HUES64 (cell line): ENCODE measurements around the gene MAGEB2.

ENCODE experiments used
- H3K27ac ChIP-seq: 2 replicates; pipeline ENCODE4 v1.7.0; 2013; ENCODE audit warnings: low read depth, low read length, inconsistent platforms
- H3K27me3 ChIP-seq: 2 replicates; pipeline ENCODE4 v1.6.1; 2013; ENCODE audit warnings: mild to moderate bottlenecking, low read length; ENCODE audit not compliant: insufficient read depth
- H3K36me3 ChIP-seq: 2 replicates; pipeline ENCODE4 v1.6.1; 2013; ENCODE audit warnings: mild to moderate bottlenecking, low read length; ENCODE audit not compliant: insufficient read depth
- H3K4me1 ChIP-seq: 2 replicates; pipeline ENCODE4 v1.6.1; 2013; ENCODE audit warnings: mild to moderate bottlenecking, low read length, moderate library complexity; ENCODE audit not compliant: insufficient read depth
- H3K4me3 ChIP-seq: 2 replicates; pipeline ENCODE4 v1.5.1; 2013; ENCODE audit warnings: mild to moderate bottlenecking, low read length, moderate library complexity
- H3K9ac ChIP-seq: 2 replicates; pipeline ENCODE4 v1.6.1; 2013; ENCODE audit warnings: mild to moderate bottlenecking, low read depth, low read length
- H3K9me3 ChIP-seq: 2 replicates; pipeline ENCODE4 v1.6.1; 2013; ENCODE audit warnings: low read depth, low read length; ENCODE audit not compliant: insufficient read depth
- WGBS: fragments of 150-250, 120-280 bp; methylation state at CpG from one replicate; pipeline ENCODE4 v1.1.7; 2013; ENCODE audit warnings: missing lambda C conversion rate; 5-methylcytosine and 5-hydroxymethylcytosine counted together

Gene MAGEB2

GRCh38 chrX:30224536-30224935 is 9.2 kb downstream of the MAGEB2 start:
- H3K9me3 ChIP-seq, result no peaks in the 10 kb centered on the region
- H3K9ac ChIP-seq, result no peak overlapping the region
- no peak overlapping the region for H3K27ac ChIP-seq
- H3K4me1 ChIP-seq, result peaks cover 15% of the 10 kb centered on the region
- no peak overlapping the region for H3K4me3 ChIP-seq
- H3K36me3 ChIP-seq, result no peaks in the 10 kb centered on the region
- H3K27me3 ChIP-seq, result no peaks in the 10 kb centered on the region
- 90% methylated on average over 2 of the region's 2 CpGs for WGBS

- 12% methylated on average over 1 of the region's 1 CpG for WGBS
- H3K9ac ChIP-seq, result no peak overlapping the region
- no peaks in the 10 kb centered on the region for H3K27me3 ChIP-seq
These were observed 13.2 kb downstream of the MAGEB2 start for GRCh38 chrX:30228526-30228925.

GRCh38 chrX:30230395-30230794 is 15.0 kb downstream of the MAGEB2 start, which contains the start of gene MAGEB3:
Gene MAGEB3 (plus strand): TSS chrX:30230657. CDS start chrX:30235925, 5,268 bp downstream.
- Histone ChIP-seq H3K4me3 (no peak within 1 kb of the TSS), H3K36me3 (no peaks in the 10 kb centered on the region), H3K9ac (no peak within 1 kb of the TSS), H3K27me3 (no peaks in the 10 kb centered on the region), H3K27ac (no peak within 1 kb of the TSS), H3K9me3 (no peaks in the 10 kb centered on the region), H3K4me1 (peaks cover 15% of the 10 kb centered on the region)
- 84% methylated on average over 4 of the region's 4 CpGs for WGBS

More at GRCh38 chrX:30228526-30228925, 13.2 kb downstream of the MAGEB2 start:
- no peak overlapping the region for H3K4me3 ChIP-seq
- no peaks in the 10 kb centered on the region for H3K9me3 ChIP-seq
- no peaks in the 10 kb centered on the region for H3K36me3 ChIP-seq
- peaks cover 15% of the 10 kb centered on the region for H3K4me1 ChIP-seq
- H3K27ac ChIP-seq, result no peak overlapping the region; the same call in 1 of the 2 replicates

- Histone ChIP-seq H3K4me3 (no peak within 1 kb of the TSS), H3K27me3 (no peaks in the 10 kb centered on the region), H3K36me3 (no peaks in the 10 kb centered on the region), H3K9me3 (no peaks in the 10 kb centered on the region), H3K4me1 (no peaks in the 10 kb centered on the region), H3K27ac (no peak within 1 kb of the TSS), H3K9ac (no peak within 1 kb of the TSS)
- WGBS, result 89% methylated on average over 10 of the region's 10 CpGs
These were observed 26.5 kb downstream of the MAGEB2 start, which contains the start of gene MAGEB4 for GRCh38 chrX:30241724-30242415. Gene MAGEB4 (plus strand): TSS chrX:30242000. CDS start chrX:30242136, 136 bp downstream.

GRCh38 chrX:30246769-30247489 is 31.6 kb downstream of the MAGEB2 start, which contains the start of gene MAGEB1:
Gene MAGEB1 (plus strand): TSS chrX:30247146. CDS start chrX:30250494, 3,348 bp downstream.
- no peaks in the 10 kb centered on the region for H3K9me3 ChIP-seq
- no peak within 1 kb of the TSS for H3K9ac ChIP-seq
- H3K4me1 ChIP-seq, result no peaks in the 10 kb centered on the region
- H3K27ac ChIP-seq, result no peak within 1 kb of the TSS
- no peaks in the 10 kb centered on the region for H3K27me3 ChIP-seq
- no peaks in the 10 kb centered on the region for H3K36me3 ChIP-seq
- 91% methylated on average over 38 of the region's 38 CpGs for WGBS
- H3K4me3 ChIP-seq, result no peak within 1 kb of the TSS

- Histone ChIP-seq H3K4me3 (no peak overlapping the region), H3K27ac (no peak overlapping the region), H3K9ac (no peak overlapping the region), H3K9me3 (no peaks in the 10 kb centered on the region), H3K36me3 (no peaks in the 10 kb centered on the region), H3K27me3 (no peaks in the 10 kb centered on the region), H3K4me1 (no peaks in the 10 kb centered on the region)
- WGBS, result 91% methylated on average over 3 of the region's 4 CpGs
These were observed 33.5 kb downstream of the MAGEB2 start for GRCh38 chrX:30248854-30249253.

- no peaks in the 10 kb centered on the region for H3K36me3 ChIP-seq
- H3K27me3 ChIP-seq, result no peaks in the 10 kb centered on the region
- no peak overlapping the region for H3K4me3 ChIP-seq
- H3K4me1 ChIP-seq, result no peaks in the 10 kb centered on the region
- H3K27ac ChIP-seq, result no peak overlapping the region
- WGBS, result 100% methylated on average over 1 of the region's 1 CpG
- no peak overlapping the region for H3K9ac ChIP-seq
- H3K9me3 ChIP-seq, result peaks cover 3% of the 10 kb centered on the region; the same call in 1 of the 2 replicates
These were observed 37.9 kb downstream of the MAGEB2 start for GRCh38 chrX:30253257-30253656.

- 93% methylated on average over 2 of the region's 2 CpGs for WGBS
- no peaks in the 10 kb centered on the region for H3K27me3 ChIP-seq
- no peak overlapping the region for H3K4me3 ChIP-seq
- no peak overlapping the region for H3K9ac ChIP-seq
- H3K36me3 ChIP-seq, result no peaks in the 10 kb centered on the region
- no peaks in the 10 kb centered on the region for H3K4me1 ChIP-seq
- H3K9me3 ChIP-seq, result peaks cover 3% of the 10 kb centered on the region; the same call in 1 of the 2 replicates
- no peak overlapping the region for H3K27ac ChIP-seq
These were observed 44.6 kb downstream of the MAGEB2 start for GRCh38 chrX:30259927-30260326.

- H3K4me3 ChIP-seq, result no peak overlapping the region
- H3K9me3 ChIP-seq, result peaks cover 3% of the 10 kb centered on the region; the same call in 1 of the 2 replicates
- no peak overlapping the region for H3K9ac ChIP-seq
- H3K27me3 ChIP-seq, result no peaks in the 10 kb centered on the region
- no peaks in the 10 kb centered on the region for H3K4me1 ChIP-seq
- H3K36me3 ChIP-seq, result no peaks in the 10 kb centered on the region
- H3K27ac ChIP-seq, result no peak overlapping the region
These were observed 45.6 kb downstream of the MAGEB2 start for GRCh38 chrX:30261012-30261411.

- Histone ChIP-seq H3K4me1 (no peaks in the 10 kb centered on the region), H3K4me3 (no peak overlapping the region), H3K9me3 (no peaks in the 10 kb centered on the region), H3K27ac (no peak overlapping the region), H3K36me3 (no peaks in the 10 kb centered on the region), H3K9ac (no peak overlapping the region), H3K27me3 (no peaks in the 10 kb centered on the region)
- no CpG with 5 or more reads among the region's 1 CpG for WGBS
These were observed 47.4 kb downstream of the MAGEB2 start for GRCh38 chrX:30262763-30263162.
